ENCODE data around the gene DNASE1L3.
A peak's percentile ranks its signal among the peaks of the same experiment; 100 is the strongest.
"Not testable (repeated sequence)": the region's sequence is repeated elsewhere in the genome, so short reads cannot be mapped to it uniquely, and the experiment has no call there.

Gene DNASE1L3

GRCh38 chr3:58235970-58236369 lies 25.2 kb upstream of the DNASE1L3 start:
- DNase-seq, result no peak

GRCh38 chr3:58234516-58234931 lies 23.8 kb upstream of the DNASE1L3 start:
- DNase-seq, result no peak

- DNase-seq, result no peak
Measured at GRCh38 chr3:58231666-58232065, 20.9 kb upstream of the DNASE1L3 start.

DNA sequence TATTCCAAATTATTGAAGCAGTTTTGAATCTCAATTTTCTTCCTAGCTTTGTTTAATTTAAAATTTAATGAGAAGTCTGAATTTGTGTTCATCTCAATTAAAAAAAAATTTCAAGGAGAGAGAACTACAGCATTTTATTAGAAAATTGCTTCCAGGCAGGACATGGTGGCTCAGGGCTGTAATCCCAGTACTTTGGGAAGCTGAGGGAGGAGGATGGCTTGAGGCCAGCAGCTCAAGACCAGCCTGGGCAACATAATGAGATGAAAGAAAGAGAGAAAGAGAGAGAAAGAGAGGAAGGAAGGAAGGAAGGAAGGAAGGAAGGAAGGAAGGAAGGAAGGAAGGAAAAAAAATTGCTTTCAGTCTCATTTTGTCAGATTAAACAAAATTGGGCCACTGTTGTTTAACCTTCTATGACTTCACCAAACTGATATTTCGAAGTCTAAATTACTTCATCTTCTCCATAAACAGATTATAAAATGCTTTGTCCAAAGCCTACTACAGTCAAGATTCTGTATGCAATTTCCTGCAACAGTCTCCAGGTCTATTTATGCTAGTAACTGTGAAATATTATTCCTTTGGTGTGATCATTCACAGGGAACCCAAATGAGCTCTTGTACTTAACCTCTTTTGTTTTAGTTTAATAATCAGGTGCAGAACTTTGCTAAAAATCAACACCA lies 20.2 kb upstream of the DNASE1L3 start:
- DNase-seq, result no peak

DNA sequence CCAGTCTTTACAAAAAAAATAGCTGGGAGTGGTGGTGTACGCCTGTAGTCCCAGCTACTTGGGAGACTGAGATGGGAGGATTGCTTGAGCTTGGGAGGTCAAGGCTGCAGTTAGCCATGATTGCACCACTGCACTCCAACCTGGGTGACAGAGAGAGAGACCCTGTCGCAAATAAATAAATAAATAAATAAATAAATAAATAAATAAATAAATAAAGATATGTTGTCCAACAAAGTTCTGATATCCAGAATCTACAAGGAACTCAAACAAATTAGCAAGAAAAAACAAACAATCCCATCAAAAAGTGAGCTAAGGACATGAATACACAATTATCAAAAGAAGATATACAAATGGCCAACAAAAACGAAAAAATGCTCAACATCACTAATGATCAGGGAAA lies 17.2 kb upstream of the DNASE1L3 start:
- DNase-seq, result not testable (repeated sequence)

DNA sequence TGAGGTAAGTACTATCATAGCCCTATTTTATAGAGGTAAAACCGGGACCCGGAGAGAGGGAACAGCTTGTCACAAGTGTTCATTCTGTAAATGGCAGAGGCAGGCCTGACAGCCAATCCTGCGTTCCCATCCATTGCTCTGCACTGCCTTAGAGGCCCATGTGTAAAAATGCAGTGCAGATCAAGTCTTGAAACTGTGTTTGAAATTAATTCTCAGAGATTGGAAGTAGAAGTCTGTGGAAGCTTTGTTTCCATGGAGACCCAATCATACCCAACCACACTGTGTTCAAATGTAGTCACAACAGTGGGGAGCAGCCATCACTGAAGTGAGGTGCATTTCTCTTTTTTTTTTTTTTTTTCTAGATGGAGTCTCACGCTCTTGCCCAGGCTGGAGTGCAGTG lies 13.1 kb upstream of the DNASE1L3 start:
- no peak for DNase-seq

DNA sequence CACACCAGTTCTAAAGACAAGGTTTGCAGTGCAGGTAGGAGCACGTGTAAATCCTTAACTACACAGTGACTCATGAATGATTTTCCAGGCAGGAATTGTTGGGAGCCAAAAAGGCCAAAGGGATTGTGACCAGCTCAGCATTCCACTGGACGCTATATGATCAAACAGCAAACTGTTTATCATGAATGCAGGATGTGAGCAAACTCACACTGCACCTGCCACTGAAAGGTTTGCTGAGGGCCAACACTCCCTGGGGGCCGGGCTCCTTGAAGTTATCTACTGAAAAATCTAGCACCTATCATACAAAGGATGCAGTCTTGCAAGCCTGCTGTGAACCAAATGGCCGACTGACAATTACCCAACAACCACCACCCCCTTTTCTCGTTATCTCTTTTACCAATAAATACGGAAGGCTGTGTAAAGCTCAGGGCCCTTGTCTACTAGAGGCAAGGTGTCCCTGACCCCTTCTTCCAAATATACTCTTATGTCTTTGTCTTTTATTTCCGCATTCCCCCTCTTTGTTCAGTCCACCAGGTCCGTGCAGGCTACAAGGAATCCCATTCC lies 11.5 kb upstream of the DNASE1L3 start:
- DNase-seq, result no peak

GRCh38 chr3:58218904-58219303 lies 8.1 kb upstream of the DNASE1L3 start:
- DNase-seq, result no peak

GRCh38 chr3:58217209-58217811 lies 6.5 kb upstream of the DNASE1L3 start:
- peak; percentile 38 for DNase-seq

- no peak for DNase-seq
Measured at GRCh38 chr3:58216496-58217195, 5.9 kb upstream of the DNASE1L3 start.

DNA sequence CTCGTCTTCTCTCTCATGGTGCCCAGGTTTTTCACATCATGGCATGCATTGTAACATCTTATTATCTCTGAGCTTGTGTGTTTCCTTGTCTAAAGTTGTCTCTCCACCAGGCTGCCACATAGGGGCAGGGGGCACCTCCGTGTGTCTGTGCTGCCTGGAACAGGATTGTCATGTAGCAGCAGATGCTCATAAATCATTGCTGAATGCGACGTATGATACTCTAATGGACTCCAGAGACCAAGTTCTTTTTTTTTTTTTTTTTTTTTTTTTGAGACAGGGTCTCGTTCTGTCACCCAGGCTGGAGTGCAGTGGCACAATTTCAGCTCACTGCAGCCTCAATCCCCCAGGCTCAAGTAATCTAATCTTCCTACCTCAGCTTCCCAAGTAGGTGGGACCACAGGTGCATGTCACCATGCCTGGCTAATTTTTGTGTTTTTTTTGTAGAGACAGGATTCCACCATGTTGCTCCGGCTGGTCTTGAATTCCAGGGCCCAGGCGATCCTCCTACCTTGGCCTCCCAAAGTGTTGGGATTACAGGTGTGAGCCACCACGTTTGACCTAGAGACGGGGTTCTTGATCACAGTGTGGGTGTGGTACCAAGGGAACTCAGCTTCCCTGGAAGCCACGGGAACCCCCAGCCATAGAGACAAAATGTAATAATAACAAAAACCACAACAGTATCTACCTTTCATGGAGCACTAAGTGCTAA lies 4.7 kb upstream of the DNASE1L3 start:
- DNase-seq, result no peak

DNA sequence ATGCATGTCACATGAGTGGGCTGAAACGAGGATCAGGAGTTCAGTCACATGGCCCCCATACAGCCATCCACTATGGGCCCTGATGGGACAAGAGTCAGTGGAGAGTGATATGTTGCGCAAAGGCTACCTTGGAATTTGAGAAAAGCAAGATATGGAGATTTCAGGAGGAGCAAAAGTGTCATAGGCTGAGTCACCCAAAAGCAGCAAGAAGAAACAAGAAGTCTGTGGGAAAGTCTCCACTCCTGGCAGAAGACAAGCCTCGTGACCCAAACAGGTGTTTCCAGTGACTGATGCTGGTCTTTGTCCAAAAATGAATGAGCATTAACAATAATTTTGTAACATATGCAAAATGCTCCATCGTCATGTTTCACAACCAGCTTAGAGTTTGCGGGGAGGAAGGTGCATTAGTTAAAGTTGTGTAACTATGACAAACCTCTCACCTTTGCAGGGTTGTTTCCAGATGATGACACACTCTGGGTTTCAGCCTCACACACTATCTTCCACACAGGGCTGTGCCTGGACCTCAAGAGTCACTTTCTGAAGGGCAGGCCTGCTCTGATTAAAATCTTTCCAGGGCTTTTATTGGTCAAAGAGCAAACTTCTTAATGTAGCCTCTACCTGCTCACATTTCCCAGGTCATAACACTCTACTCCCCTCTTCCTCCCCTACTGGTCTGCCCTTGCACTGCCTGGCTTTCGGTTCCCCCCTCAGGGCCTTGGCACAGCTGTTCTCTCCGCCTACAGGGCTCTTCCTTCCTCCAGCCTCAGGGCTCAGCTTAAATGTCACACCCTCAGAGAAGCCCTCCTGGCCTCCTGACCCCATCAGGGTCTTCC lies 3.9 kb upstream of the DNASE1L3 start:
- DNase-seq, result no peak

- DNase-seq, result no peak
Measured at GRCh38 chr3:58209933-58210332, 839 bp downstream of the DNASE1L3 start.

- DNase-seq, result no peak
Measured at GRCh38 chr3:58207954-58208353, 2.8 kb downstream of the DNASE1L3 start.

DNA sequence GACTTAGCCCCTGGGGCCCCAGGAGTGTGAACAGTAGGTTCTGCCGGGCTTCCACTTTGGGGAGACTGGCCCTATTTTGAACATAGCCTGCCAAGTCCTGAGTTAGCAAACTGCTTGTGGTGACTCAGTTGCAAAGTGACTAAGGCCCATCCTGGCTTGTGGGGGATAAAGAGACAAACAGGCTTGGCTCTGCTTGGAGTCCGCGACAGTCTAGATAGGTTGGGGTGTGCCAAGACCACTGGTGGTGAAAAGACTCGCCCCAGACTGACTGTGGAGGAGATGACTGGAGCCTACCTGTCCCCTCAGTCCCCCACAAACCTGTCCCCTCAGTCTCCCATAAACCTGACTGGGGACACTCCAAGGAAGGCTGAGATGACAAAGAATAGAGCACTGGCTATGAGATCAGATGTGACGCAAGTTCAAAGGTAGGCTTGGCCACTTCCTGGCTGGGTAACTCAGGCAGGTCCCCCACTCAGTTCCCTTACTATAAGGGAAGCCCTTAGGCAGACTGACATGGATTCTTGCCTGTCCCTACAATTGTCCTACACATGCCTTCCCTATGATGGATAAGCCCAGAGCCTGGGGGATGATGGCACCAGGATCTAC lies 4.3 kb downstream of the DNASE1L3 start:
- no peak for DNase-seq

GRCh38 chr3:58205981-58206380 lies 4.8 kb downstream of the DNASE1L3 start:
- no peak for DNase-seq

DNA sequence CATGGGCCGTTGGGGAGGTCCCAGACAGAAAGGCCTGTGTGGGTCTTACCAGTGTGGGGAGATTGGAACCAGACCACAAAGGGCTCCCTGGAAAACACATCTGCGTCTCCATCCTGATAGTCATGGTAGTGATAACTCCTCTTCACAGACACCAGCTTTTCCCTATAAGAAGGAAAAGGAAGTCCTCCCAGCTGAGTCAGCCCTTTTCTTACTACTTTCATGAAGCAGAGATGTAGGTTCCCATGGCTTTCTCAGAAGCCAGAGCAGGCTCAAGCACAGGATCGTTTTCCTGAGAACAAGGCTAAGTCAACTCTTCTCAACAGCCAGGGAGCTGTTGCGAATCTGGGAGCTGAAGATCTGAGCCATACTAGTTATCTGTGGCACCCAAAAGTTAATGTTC lies 6.1 kb downstream of the DNASE1L3 start:
- no peak for DNase-seq

GRCh38 chr3:58203541-58203940 lies 7.2 kb downstream of the DNASE1L3 start:
- no peak for DNase-seq

DNA sequence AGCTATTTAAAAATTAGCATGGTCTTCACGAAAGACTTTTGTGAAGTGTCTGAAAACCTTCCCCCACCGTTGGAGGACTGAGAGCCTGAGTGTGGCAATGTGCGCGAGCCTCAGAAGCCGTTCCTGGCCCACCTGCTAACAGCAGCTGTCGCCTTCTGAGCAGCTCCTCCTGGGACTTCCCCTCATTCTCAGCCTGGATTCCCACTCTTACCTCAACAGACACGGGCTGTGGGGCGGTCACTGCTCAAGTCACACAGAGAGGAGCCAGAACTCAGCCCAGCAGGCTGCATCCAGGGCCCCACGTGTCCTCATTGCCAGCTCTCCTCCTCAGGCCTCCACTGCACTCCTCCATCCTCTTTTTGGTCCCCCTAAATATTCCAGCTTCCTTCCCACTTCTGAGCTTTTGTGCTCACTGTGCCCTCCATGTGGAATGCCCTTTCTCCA lies 7.8 kb downstream of the DNASE1L3 start:
- no peak for DNase-seq

DNA sequence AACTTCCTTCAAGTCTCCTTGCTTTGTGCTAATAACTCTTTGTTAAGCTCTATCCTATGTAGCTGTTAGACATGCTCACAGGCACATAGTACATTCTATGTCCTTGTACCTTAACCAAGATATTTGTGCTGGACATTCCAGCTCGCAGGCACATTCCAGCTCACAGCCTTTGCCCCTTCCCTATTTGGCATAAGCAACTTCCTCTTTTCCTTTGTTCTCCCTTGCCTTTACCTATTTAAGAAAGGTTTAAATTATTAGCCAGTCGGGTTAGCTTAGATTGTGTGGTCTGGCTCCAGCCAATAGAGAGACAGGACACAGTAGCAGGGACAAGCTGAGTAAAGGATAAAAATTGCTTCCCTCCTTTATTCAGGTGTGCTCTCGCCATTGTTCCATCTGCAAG lies 9.3 kb downstream of the DNASE1L3 start:
- not testable (repeated sequence) for DNase-seq

DNA sequence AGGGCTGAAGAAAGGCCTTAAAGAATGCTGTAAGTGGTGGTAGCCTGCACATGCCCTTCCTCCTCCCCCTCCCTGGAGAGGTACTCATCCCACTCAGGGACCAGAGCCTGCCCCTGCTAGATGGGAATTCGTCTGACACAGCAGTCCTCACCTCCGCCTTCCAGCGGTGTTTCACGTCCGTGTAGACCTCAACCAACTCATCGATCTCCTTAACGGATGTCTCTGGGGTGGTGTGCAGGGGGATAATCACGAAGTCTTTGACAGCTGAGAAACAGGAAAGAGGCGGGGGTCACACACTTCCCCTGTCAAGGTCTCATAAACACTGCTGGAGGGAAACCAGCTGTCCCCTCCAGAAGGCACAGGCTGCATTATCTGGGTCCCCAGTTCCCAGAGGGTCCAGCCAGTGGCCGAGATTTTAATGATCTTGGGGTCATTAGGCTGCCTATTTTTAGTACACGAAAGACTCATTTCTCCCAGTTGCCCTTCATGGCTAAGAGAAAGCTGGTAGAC lies 9.9 kb downstream of the DNASE1L3 start:
- no peak for DNase-seq
